EL (cell line): ENCODE data around the gene GRM5.
"Not testable (repeated sequence)": the region's sequence is repeated elsewhere in the genome, so short reads cannot be mapped to it uniquely, and the experiment has no call there.

ENCODE experiments used
- DNase-seq: peaks from one replicate; pipeline ENCODE4 v3.0.0-alpha.2; 2016

The GRM5 gene

GRCh38 chr11:89065651-89066201, at the start of gene GRM5:
Gene GRM5 (minus strand): TSS chr11:89065982. CDS start chr11:89047872, 18,110 bp downstream.
- not testable (repeated sequence) for DNase-seq

GRCh38 chr11:89097956-89098355, 32.2 kb upstream of the GRM5 start:
- peak; percentile 8 for DNase-seq

- DNase-seq: not testable (repeated sequence)
These were observed 28.0 kb upstream of the GRM5 start for GRCh38 chr11:89093806-89094205.

GRCh38 chr11:89084951-89085350, 19.2 kb upstream of the GRM5 start:
- DNase-seq: not testable (repeated sequence)

DNA sequence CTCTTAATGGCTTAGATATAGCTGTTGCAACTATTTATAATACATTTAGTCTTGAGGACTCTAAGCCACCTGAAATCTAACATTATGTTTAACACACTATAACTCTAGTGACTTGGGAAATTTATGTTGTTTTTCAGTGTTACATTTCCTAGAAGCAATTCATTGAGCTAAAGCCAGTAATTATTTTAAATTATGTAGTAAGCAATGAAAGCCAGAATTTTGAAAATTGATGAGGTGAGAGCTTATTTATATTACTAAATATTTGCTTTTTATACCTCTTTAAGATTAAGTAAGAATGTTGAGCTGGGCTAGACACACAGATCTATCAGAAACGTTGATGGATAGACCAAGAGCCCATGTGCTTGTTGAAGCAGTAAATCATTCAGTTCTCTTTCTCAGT, 5.1 kb upstream of the GRM5 start:
- DNase-seq: not testable (repeated sequence)

- no peak for DNase-seq
These were observed 1.5 kb upstream of the GRM5 start for GRCh38 chr11:89067264-89067663.

DNA sequence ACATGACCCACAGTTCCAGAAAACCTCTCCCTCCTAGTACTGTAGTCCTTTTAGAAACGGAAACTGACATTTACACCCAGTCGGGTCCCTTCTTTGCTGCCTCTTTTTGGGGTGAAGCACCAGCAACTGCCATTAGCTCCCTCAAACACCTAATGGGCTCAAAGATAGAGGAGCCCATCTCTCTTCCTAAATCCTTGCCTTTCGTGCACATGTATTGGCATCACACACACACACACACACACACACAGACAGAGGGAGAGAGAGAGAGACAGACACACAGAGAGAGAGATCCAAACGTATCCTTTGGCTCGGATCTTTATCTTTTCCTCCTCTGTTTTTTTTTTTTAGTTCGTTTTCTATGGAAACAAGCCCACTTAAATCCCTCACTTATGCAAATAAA, 716 bp downstream of the GRM5 start:
- no peak for DNase-seq

- DNase-seq: not testable (repeated sequence)
These were observed 2.3 kb downstream of the GRM5 start for GRCh38 chr11:89063481-89063951.

DNA sequence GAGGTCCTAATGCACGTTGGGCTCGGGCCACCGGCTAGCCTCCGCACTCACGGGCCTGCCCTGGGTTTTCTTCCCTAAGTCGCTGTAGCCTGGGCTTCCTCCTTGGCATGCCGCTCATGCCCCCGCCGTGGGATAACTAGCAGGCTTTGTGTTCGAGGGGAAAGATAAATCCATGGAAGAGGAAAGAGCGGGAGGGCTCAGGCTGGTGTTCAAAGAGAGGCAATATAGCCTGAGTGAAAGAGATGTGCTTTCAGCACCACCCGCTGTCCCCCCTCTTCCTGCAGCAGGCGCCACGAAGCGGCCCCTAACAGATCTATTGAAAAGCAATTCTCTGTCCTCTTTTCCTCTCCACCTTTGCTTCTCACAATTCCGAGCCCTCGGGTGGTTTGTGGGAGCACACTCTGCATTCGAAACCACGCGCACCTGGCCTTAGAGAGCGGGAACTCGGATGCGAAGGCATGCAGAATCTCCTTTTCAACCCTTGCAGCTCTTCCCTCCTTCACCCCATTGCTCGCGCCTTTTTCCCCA, 2.9 kb downstream of the GRM5 start:
- DNase-seq: not testable (repeated sequence)

- peak; percentile 6 for DNase-seq
These were observed 3.9 kb downstream of the GRM5 start for GRCh38 chr11:89061839-89062238.

DNA sequence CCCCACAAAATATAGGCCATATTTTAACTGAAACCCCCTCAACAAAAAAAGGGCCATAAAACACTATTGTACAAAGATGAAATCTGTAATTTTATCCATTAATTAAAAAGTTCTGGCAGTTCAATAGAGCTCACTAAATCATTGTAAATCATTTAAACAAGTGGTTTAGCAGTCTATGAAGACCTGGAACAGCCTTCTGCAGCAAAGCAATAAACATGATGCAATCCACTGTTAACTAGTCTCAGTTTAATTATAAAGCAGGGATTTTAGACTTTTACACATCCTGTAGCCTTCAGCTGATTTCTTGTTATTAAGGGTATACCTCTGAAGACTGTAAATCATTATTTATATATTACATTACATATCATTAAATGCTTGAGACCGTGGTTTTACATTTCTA, 8.4 kb downstream of the GRM5 start:
- DNase-seq: not testable (repeated sequence)

GRCh38 chr11:89052220-89052619, 13.6 kb downstream of the GRM5 start:
- no peak for DNase-seq

- DNase-seq: not testable (repeated sequence)
These were observed 18.6 kb downstream of the GRM5 start for GRCh38 chr11:89047159-89047558.

- not testable (repeated sequence) for DNase-seq
These were observed 21.8 kb downstream of the GRM5 start for GRCh38 chr11:89043861-89044588.

DNA sequence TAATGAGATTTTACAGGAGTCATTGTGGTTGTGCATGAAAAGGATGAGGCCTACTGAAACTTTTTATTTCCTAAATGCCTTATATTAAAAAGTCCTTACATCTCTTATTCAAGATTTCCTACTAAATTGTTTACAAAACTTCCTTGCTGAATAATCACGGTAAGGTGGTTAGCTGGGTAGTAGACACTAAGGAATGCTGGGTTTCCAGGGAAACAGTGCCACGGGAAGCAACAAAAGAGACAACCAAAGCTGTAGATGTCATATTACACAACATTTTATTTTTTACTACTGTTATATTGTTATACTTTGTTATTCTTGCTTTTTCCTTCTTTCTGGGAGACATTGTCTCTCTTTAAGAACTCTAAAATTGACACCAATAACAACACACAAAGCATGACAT, 36.1 kb downstream of the GRM5 start:
- DNase-seq: not testable (repeated sequence)

GRCh38 chr11:89021339-89021738, 44.4 kb downstream of the GRM5 start:
- no peak for DNase-seq

GRCh38 chr11:89019827-89020547, 45.8 kb downstream of the GRM5 start:
- peak; percentile 12 for DNase-seq

DNA sequence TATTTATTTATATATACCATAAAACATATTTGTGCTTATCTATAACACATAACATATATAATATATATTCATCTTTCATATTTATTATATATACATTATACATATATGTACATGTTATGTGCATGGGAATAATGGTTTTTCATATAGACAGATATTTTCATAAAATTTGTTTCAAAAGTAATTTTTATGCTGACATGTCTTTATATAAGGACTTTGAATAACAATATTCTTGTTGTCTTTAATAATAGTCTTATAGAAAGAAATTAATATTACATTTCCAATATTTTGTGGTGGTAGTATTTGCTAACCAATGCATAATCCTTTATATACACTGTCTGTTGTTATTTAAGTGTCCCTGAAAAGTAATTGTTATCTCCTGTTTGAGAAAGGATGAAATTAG, 49.6 kb downstream of the GRM5 start:
- no peak for DNase-seq

DNA sequence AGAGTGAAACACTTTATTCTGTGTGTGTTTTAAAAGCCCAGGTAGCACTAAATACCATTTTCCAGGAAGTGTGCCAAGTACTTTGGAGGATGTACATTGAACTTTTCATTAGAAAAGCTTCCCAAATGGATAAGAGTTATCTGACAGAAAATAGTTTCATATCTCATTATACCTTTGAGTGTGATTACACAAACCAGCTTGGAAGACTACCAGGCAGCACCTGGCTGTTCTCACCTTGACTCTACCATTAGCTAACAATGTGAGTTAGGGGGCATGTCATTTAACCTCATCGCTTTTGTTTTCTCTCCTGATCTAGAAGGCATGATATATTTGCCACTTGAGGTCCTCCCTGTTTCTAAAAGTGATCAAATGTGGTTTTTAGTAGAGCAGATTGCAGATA, 50.2 kb downstream of the GRM5 start:
- DNase-seq: no peak

DNA sequence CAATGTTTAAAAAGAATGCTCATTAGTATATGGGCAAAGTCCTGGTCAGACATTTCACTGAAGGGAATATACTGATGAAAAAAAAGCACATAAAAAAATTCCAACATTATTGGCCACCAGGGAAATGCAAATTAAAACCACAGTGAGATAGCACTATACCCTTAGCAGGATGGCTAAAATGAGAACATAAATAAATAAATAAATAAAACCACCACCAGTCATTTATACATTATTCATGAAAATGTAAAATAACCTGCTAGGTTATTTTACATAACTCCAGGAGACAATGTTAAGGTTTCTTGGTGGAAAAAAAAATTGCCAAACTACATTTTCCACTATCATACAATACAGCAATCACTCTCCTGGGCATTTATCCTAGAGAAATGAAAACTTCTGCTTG, 64.9 kb downstream of the GRM5 start:
- not testable (repeated sequence) for DNase-seq

GRCh38 chr11:88979641-88980040, 86.1 kb downstream of the GRM5 start:
- peak; percentile 61 for DNase-seq

DNA sequence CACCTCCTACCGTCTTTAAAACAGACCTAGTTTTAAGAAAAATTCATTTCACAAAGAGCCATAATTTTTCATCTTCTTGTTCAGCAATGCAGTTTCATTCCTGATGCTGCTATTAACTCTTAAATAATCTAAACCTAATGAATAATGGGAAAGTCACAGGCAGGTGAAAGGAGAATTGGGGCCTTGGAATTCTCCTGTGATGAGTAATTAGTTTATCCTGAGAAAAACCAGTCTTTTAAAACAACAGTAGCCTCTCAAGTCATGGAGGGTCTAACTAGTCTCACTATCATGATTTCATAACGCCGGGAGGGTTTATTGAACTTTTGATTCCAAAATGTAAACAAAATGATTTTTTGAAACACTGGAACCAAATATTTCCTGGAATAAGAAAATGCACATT, 86.8 kb downstream of the GRM5 start:
- DNase-seq: peak; percentile 26

GRCh38 chr11:88975441-88975840, 90.3 kb downstream of the GRM5 start:
- DNase-seq: not testable (repeated sequence)

DNA sequence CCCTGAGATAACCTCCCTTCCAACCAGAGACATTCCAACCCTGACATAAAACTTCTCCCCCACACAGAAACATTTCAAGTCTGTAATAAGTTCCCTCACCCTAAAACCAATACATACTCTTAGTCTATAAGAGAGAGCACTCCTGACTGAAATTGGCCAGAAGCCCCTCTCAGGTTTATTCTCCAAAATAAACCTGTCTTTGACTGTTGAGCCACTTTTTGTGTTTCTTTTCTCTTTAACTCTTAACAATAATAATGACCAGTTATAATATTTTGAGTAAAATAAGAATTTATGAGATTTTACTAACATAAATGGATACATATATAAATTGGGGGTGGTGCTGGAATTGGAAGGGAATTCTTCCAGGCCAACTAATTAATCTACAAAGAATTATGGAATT, 93.6 kb downstream of the GRM5 start:
- no peak for DNase-seq
